OCI-LY1 (cell line): ENCODE results near the gene PROSER1.

Source experiments
- EZH2 ChIP-seq: fragments of 200-600 bp; sonication (generic), shearing (Covaris generic); IDR thresholded peaks from 2 replicates; pipeline ENCODE4 v1.8.0; 2017; ENCODE audit warnings: borderline replicate concordance, mixed run types, mild to moderate bottlenecking, antibody characterized with exemption, low read length, moderate library complexity, mixed read lengths
- TF ChIP-seq, protein P1 (sequence below): fragments of 200-600 bp; sonication (generic), shearing (Covaris generic); IDR thresholded peaks from 2 replicates; pipeline ENCODE4 v1.5.1; 2017; ENCODE audit warnings: mild to moderate bottlenecking, antibody characterized with exemption, low read length, moderate library complexity, mixed read lengths

DNA sequence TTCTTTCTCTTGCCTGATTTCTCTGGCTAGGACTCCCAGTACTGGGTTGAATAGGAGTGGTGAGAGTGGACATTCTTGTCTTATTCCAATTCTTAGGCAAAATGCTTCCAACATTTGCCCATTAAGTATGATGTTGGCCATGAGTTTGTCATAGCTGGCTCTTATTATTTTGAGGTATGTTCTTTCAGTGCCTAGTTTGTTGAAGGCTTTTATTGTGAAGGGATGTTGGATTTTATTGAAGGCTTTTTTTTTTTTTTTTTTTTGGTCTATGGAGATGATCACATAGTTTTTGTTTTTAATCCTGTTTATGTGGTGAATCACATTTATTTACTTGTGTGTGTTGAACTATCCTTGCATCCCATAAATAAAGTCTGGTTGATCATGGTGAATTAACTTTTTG, 20.2 kb upstream of the PROSER1 start:
- TF ChIP-seq, protein P1, sequence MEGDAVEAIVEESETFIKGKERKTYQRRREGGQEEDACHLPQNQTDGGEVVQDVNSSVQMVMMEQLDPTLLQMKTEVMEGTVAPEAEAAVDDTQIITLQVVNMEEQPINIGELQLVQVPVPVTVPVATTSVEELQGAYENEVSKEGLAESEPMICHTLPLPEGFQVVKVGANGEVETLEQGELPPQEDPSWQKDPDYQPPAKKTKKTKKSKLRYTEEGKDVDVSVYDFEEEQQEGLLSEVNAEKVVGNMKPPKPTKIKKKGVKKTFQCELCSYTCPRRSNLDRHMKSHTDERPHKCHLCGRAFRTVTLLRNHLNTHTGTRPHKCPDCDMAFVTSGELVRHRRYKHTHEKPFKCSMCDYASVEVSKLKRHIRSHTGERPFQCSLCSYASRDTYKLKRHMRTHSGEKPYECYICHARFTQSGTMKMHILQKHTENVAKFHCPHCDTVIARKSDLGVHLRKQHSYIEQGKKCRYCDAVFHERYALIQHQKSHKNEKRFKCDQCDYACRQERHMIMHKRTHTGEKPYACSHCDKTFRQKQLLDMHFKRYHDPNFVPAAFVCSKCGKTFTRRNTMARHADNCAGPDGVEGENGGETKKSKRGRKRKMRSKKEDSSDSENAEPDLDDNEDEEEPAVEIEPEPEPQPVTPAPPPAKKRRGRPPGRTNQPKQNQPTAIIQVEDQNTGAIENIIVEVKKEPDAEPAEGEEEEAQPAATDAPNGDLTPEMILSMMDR, result no peak
- no peak for TF ChIP-seq EZH2
